SIG-M5 (cell line): Measurements from ENCODE around the gene DNTTIP2.
"Not testable (repeated sequence)": the region's sequence is repeated elsewhere in the genome, so short reads cannot be mapped to it uniquely, and the experiment has no call there.

Source experiments
- DNase-seq: peaks from one replicate; lab custom pipeline; 2025; lab: John Stamatoyannopoulos, UW

The DNTTIP2 gene

GRCh38 chr1:93878889-93879586 lies at the start of gene DNTTIP2:
TSS of gene DNTTIP2 (minus strand) at chr1:93879206. CDS start at chr1:93879148, 58 bp downstream.
- peak; percentile 10 for DNase-seq

- no peak for DNase-seq
These were observed 46.2 kb upstream of the DNTTIP2 start for GRCh38 chr1:93925206-93925605.

- no peak for DNase-seq
These were observed 40.8 kb upstream of the DNTTIP2 start for GRCh38 chr1:93919780-93920179.

GRCh38 chr1:93917302-93917701 lies 38.3 kb upstream of the DNTTIP2 start:
- DNase-seq, result no peak

GRCh38 chr1:93910880-93911279 lies 31.9 kb upstream of the DNTTIP2 start:
- DNase-seq, result not testable (repeated sequence)

- no peak for DNase-seq
These were observed 31.3 kb upstream of the DNTTIP2 start for GRCh38 chr1:93910305-93910704.

- DNase-seq, result no peak
These were observed 30.4 kb upstream of the DNTTIP2 start, which contains the start of gene GCLM for GRCh38 chr1:93909146-93910050. TSS of gene GCLM (minus strand) at chr1:93909430. CDS start at chr1:93909163, 267 bp downstream.

- DNase-seq, result no peak
These were observed 29.6 kb upstream of the DNTTIP2 start for GRCh38 chr1:93908394-93909145.

- DNase-seq, result no peak
These were observed 28.7 kb upstream of the DNTTIP2 start for GRCh38 chr1:93907718-93908117.

GRCh38 chr1:93906480-93906879 lies 27.5 kb upstream of the DNTTIP2 start:
- DNase-seq, result no peak

GRCh38 chr1:93905734-93906133 lies 26.7 kb upstream of the DNTTIP2 start:
- DNase-seq, result no peak

GRCh38 chr1:93905051-93905450 lies 26.0 kb upstream of the DNTTIP2 start:
- no peak for DNase-seq

- DNase-seq, result no peak
These were observed 25.2 kb upstream of the DNTTIP2 start for GRCh38 chr1:93904228-93904627.

- DNase-seq, result no peak
These were observed 21.9 kb upstream of the DNTTIP2 start for GRCh38 chr1:93900723-93901504.

- no peak for DNase-seq
These were observed 20.7 kb upstream of the DNTTIP2 start for GRCh38 chr1:93899543-93900207.

GRCh38 chr1:93888900-93889299 lies 9.9 kb upstream of the DNTTIP2 start:
- no peak for DNase-seq

- DNase-seq, result no peak
These were observed 3.3 kb upstream of the DNTTIP2 start for GRCh38 chr1:93882269-93882668.

GRCh38 chr1:93880731-93881130 lies 1.7 kb upstream of the DNTTIP2 start:
- DNase-seq, result no peak

- no peak for DNase-seq
These were observed 511 bp downstream of the DNTTIP2 start for GRCh38 chr1:93878501-93878888.

- DNase-seq, result no peak
These were observed 1.5 kb downstream of the DNTTIP2 start for GRCh38 chr1:93877529-93877928.

GRCh38 chr1:93876244-93876643 lies 2.8 kb downstream of the DNTTIP2 start:
- DNase-seq, result no peak
